ENCODE measurements around the gene CRYBB1.

- TF ChIP-seq POLR2A (IDR thresholded peaks at IDR 0.05) (no peak), POLR2AphosphoS5 (IDR thresholded peaks at IDR 0.05) (no peak), EP300 (IDR thresholded peaks at IDR 0.05) (no peak)
- TF ChIP-seq, protein P1, sequence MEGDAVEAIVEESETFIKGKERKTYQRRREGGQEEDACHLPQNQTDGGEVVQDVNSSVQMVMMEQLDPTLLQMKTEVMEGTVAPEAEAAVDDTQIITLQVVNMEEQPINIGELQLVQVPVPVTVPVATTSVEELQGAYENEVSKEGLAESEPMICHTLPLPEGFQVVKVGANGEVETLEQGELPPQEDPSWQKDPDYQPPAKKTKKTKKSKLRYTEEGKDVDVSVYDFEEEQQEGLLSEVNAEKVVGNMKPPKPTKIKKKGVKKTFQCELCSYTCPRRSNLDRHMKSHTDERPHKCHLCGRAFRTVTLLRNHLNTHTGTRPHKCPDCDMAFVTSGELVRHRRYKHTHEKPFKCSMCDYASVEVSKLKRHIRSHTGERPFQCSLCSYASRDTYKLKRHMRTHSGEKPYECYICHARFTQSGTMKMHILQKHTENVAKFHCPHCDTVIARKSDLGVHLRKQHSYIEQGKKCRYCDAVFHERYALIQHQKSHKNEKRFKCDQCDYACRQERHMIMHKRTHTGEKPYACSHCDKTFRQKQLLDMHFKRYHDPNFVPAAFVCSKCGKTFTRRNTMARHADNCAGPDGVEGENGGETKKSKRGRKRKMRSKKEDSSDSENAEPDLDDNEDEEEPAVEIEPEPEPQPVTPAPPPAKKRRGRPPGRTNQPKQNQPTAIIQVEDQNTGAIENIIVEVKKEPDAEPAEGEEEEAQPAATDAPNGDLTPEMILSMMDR (IDR thresholded peaks at IDR 0.05): no peak
Measured at GRCh38 chr22:26643418-26644100, 25.7 kb upstream of the CRYBB1 start.
